ENCODE results near the gene SOWAHB.

GRCh38 chr4:76898385-76898692 lies 395 bp upstream of the SOWAHB start:
- TF ChIP-seq POLR2A (IDR thresholded peaks at IDR 0.05) (no peak), CTCF (IDR thresholded peaks at IDR 0.05) (no peak)

Measured in ovary (tissue), 3 donors.